Islet of Langerhans (tissue), 1 donor: Measurements from ENCODE around the gene VAMP8.

ENCODE experiments used
- FAIRE-seq: peaks from one replicate; lab custom pipeline; 2011; peaks lifted over from hg19 to GRCh38; lab: Jason Lieb, UNC

VAMP8 gene

DNA sequence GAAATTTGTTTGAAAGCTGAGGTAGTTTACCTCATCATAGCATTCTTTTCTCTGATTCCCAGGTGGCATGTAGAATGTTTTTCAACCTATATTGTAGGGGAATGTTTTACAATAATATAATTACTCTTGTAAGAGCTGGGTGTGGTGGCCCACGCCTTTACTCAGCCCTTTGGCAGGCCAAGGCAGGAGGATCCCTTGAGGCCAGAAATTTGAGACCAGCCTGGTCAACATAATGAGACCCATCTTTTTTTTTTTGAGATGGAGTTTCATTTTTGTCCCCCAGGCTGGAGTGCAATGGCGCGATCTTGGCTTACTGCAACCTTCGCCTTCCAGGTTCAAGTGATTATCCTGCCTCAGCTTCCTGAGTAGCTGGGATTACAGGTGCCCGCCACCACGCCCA is 42.2 kb downstream of the VAMP8 start:
- no peak for FAIRE-seq

- no peak for FAIRE-seq
Measured at GRCh38 chr2:85621338-85621737, 44.0 kb downstream of the VAMP8 start.

GRCh38 chr2:85623991-85624390 is 46.6 kb downstream of the VAMP8 start:
- FAIRE-seq = no peak

DNA sequence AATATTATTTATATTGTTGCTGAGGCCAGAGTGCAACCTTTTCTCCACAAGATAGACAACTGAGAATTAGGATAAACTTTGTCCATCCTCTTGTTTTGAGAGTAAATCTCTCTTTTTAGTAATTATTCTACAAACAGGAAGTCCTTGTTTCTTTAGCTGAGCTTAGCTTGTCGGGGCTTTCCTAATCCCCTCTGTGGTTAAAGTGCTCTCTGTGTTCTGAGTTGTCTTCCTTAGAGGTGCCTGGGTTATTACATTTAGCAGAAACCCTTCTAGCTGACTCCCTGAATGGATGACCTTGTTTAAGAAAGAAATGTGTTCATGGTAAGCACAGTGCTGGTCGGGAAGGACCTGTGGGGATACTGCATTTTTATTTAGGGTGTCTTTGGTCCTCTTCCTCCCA is 51.3 kb downstream of the VAMP8 start:
- FAIRE-seq = no peak

GRCh38 chr2:85631316-85631715 is 53.9 kb downstream of the VAMP8 start:
- FAIRE-seq = no peak
